Stimulated activated CD4-positive, alpha-beta T cell treated with anti-CD3 and anti-CD28 coated beads, Interleukin-4, amount 100 ng/mL, for 4 hours (primary cell): ENCODE results near the gene MAFG.

ENCODE experiments used
- DNase-seq, 2 experiments: peaks; one replicate each; pipeline ENCODE4 v3.0.0-alpha.2; 2020

MAFG gene

DNA sequence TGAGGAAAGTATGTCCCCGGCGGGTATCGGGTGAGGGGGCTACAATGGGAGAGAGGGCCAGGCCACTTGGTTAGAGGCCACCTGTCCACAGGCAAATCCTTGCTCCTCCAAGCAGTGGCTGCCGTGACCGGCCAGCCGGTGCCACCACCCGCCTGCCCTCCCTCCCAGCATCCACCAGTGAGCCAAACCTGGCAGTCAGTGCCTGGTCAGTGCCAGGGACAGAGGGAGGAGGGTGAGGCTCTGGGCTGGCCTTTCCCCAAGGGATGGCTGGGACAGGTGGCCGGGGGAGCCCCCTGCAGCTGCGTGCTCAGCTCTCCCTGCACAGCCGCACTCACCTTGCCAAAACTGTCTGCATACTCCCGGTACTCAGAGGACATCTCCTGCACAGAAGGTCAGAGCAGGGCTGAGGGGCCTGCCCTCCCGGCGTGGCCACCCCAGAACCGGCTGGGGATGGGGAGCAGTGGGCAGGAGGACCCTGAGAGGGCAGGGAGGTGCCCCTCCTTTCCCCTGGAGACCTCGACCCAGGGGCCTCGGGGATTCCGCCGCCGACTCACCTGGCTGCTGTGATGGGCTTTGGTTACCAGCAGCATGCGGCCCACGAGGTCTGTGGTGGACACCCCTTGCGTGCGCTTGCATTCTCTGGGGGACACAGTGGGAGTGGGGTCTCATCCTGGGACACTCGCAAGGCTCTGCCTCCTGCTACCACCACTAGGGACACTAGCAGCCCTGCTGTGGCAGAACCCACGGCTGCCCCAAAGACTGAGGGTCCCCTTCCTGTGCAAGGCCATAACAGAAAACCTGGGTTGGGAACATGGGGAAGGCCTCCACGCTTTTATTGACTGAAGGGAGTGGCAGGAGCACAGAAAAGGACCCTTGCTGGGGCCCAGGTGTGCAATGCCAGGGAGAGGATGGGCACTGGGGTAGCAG, 20.1 kb downstream of the MAFG start:
- DNase-seq = no peak

DNA sequence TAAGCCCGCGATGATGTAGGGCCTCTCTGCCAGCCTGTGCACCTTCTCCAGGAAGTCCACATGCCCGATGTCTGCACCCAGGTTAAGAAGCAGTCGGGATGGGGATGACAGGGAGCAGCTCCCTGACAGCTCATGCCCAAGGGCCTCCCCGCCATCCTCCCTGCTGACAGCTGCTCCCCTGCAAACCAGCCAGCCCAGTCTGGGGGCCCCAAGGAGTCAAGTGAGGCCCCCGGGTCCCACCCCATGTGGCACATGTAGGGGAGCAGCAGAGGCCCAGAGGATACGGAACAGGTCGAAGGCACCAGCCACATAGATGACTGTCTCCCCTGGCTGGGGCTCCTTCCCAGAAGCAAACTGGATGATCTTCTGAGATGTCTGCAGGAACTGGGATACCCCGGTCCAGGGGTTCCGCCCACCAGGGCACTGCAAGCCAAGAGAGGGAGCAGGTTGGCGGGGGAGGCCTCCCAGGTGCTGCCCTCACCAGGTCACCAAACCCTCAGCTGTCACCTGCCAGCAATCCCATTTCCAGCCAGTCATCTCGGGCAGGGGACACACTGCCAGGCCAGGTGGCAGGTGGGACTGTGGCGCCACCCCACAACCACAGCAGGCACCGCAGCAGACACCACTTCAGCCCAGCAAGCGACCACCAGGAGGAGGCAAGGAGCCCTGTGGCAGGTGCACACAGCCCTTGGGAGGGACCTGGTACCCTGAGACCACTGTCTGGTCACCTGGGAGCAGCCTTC, 20.9 kb downstream of the MAFG start:
- no peak for DNase-seq

GRCh38 chr17:81905993-81906392, 21.5 kb downstream of the MAFG start:
- no peak for DNase-seq

DNA sequence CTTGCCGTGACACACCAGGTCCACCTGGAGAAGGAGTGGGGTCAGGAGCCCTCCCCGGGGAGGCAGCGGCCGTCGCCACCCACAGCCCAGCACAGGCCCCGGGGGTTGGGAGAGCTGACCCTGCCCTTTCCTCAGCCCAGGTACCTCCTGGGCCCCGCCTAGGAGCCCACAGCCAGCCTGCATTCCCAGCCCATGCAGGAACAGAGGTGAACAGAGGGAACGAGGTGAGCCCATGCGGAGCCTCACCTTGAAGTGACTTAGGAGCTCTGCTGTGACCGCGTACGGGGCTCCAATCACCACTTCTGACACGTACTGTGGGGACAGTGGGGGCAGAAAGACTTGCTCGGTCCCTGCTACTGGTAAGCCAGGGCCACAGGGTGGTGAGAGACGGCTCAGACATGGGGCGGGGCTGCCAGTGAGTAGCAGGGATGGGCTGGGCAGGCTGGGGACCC, 22.1 kb downstream of the MAFG start:
- no peak for DNase-seq

DNA sequence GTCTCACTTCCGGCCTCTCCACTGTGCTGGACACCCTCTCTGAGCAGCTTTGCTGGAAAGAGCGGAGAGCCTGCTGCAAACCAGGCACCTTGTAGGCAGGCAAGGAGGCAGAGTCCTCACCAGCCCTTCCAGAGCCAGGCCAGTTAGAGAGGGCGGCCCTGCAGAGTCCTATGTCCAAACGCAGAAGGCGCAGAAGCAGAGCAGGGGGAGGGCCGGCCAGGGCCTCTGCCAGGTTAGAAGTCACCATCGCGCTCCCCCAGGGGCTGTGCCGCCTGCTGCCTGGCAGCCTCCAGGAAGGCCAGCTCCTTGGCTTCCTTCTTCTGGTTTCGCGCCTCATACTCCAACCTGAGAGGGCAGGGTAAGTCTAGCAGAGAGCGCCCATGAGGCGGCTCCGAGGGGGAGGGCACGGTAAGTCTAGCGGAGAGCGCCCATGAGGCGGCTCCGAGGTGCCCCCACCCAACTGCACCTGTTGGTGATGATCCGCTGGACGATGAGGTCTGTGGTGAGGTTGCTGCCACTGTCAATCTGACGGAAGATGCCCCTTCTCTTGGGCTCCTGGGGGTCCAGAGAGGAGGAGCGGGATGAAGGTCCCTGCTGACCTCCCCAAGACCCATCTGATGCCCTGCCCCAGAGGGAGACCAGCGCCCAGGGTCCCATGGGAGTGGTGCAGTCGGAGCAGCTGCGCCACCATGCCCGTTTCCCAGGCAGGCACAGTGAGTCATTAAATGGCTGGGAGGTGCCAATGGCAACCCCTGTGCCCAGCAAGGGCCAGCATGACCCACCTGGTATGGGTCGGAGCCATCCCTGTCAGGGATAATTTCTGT, 22.7 kb downstream of the MAFG start:
- DNase-seq = no peak

DNA sequence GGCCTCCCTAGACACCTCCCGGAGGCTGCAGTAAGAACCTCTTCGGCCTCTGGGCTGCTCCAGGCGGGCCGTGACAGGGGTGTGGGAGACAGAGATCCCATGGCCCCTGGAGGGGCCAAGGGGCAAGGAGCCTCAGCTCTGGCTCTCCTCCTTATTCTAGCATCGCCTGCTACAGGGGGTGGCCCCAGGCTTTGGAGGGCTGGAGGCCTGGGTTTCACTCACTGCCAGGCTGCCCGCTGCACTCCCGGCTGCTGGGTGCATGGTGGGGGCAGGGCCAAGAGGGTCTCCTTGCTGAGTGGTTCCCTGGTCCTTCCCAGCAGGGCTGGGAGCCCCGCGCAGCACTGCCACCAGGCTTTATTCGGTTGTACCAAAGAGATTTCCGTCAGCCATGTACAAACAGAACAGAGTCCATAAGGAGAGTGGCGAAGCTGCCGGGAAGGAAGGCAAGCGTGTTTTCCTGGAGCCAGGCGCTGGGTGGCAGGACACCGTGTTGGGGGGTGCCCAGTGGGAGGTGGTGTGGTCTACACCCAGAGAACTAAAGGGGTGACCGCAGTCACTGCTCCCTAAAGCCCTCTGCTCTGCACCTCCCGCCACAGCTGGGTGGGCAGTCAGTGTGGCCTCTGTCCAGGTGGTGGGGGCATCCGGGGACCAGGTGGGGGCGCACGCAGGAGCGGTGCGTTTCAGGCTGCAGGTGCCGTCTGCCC, 23.5 kb downstream of the MAFG start:
- DNase-seq = no peak

DNA sequence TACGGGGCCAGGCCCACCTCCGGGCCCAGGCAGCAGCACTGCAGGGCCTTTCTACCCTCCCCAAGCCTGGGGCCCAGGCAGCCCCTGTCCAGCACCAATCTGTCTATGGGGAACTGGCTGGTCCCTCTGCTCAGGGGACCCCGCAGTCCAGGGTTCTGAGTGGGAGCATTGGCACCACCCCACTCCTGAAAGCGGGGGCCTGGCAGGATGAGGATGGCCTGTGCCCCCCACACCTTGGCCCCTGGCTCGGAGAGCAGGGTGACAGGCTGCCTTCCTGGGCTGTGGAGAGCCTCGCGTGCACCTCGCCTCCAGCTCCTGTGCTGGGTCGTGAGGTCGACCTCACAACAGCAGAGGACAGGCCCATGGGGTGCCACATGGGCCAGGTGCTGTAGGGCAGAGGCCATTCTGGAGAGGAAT, 24.1 kb downstream of the MAFG start:
- DNase-seq = no peak

DNA sequence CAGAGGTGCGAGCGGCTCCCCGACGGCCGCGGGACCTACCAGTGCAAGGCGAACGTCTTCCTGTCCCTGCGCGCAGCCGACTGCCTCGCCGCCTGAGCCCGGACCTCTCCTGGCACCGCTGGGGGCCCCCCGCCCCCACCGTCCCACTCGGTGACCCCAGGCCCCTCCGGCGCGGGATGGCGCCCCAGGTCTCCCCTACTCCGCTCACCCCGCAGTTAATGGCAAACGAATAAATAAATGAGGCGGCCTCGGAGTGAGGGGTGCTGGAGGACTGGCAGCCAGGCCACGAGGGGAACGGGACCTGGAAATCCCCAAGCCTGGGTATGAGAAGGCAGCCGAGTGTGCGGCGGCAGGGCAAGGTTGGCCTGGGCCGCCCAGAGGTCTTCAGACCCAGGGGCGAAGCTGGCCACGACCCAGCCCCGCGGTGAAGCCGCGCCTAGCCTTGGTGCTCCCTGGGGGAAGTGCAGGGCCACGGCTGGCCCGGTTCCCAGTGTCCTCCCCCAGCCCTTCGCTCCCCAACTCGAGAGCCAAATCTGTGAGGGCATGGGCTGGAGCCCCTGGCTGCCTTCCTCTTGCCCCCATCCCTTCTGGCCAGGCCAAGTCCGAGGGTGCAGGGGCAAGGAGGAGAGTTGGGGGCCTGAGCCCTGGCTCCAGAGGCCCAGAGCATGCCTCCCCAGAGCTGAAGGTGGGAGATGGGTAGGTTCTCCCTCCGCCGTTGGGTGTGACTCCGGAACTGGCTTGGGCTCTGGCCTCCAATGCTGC, 24.7 kb downstream of the MAFG start:
- no peak for DNase-seq

GRCh38 chr17:81902023-81902652, 25.4 kb downstream of the MAFG start, which contains the start of gene NPB:
TSS of gene NPB (plus strand) at chr17:81902238. CDS start at chr17:81902278, 40 bp downstream.
- DNase-seq = no peak

DNA sequence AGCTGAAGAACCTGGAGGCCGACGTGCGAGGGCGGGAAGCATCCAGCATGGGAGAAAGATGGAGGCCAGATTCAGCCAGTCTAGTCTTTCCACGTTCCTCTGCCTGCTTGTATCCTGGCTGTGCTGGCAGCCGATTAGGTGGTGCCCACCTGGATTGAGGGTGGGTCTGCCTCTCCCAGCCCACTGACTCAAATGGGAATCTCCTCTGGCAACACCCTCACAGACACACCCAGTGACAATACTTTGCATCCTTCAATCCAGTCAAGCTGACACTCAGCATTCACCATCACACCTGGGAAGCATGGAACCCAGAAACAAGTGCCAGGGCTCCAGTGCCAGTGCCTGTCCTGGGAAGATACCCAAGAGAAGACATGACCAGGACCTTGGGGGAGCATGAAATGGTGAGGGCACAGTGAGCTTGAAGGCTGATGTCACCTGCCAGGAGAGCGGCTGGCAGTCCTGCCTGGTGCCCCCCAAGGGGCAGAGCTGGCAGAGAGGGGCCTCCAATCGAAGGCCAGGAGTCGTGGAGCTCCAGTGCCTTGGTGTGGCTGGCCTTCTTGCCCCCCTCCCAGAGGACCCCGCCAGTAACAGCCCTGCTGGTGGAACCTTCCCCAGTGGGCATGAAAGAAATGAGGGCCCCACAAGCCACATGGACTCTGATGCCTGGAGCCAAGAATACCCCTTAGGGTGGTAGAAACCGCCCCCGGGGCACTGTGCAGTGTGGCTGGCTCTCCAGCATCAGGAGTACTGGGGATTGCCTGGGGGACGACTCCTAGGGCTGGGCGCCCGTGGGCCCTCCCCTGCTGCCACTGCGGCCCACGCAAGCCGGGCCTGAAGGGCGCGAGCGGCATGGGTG, 26.1 kb downstream of the MAFG start:
- no peak for DNase-seq

DNA sequence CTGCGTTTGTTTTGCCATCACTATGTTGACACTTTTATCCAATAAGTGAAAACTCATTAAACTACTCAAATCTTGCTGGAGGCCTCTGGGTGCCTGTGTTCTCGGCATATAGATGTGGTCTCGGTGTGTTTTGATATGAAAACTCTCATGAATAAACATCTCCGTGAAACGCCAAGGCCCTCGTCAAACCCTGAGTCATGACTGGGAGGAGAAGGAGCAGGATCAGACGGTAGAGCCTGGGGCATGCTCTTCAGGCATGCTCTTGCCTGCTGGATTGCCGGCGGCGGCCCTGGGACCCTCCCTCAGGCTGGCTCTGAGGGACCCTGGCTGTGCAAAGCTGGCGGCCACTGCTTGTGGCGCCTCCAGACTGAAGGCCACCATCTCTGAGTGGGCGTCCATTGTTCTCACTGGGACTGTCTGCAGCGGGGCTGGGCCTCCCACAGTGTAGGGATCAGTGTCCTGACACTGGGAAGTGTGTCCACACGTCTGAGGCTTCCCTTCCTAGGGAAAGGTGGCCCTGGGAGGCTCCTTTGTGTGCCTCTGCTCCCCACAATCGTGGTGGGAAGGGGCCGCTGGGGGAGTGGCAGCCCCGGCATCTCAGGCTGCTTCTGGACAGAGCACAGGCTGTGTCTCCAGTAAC, 27.2 kb downstream of the MAFG start:
- DNase-seq = no peak

GRCh38 chr17:81899514-81900166, 27.9 kb downstream of the MAFG start:
- no peak for DNase-seq

- no peak for DNase-seq
Measured at GRCh38 chr17:81898885-81899284, 28.6 kb downstream of the MAFG start.

DNA sequence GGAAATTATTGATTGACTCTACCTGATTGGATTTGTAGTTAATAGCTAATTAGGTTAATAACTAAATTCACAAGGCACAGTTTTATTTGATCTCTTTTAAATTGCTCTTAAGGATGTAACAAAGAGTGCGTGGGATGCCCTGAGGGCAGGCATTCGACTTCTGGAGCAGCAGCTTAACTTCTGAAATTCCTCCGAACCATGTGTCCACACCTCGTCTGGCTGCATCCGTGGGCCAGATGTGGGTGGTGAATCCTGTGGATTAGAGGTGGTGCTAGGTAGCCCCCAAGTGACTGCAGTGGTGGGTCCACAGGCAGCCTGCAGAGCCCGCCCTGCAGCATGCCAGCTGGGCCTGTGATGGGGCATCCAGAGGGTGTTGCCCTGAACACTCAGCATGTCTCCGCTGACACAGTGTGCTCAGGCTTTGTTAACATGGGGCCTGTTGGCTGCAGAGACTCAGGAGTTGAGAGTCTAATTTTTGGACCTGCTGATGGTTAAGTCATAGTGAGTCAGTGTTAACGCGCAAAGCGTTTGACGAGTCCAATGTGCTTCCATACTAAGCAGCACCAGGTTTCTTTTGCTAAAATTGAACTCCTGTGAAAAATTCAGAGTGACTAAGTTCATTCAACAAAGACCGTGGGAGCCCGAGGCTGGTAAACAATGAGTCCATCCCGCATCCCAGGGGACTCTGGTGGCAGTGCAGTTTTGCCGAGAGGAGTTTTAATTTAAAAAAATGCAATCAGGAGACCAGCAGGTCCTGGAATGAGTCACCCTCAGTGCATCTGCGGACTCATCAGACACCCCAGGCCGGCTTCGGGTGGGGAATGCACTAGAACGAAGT, 29.3 kb downstream of the MAFG start:
- DNase-seq = no peak

DNA sequence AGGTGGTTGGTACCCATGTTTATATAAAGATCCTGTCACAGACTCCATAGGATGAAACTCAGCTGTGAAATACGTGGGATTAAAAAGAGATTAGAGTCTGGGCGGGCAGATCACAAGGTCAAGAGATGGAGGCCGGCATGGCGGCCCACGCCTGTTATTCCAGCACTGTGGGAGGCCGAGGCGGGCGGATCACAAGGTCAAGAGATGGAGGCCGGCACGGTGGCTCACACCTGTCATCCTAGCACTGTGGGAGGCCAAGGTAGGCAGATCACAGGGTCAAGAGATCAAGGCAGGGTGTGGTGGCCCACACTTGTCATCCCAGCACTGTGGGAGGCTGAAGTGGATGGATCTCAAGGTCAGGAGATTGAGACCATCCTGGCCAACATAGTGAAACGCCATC, 32.1 kb downstream of the MAFG start:
- DNase-seq = no peak

- DNase-seq = no peak
Measured at GRCh38 chr17:81891303-81891552, 36.3 kb downstream of the MAFG start.

- peak in 1 of 2 experiments; percentile 21 for DNase-seq
Measured at GRCh38 chr17:81890447-81891302, 36.9 kb downstream of the MAFG start.
